ENCODE measurements around the gene SLC25A34.

SLC25A34 gene

GRCh38 chr1:15730423-15730822 is 5.6 kb upstream of the SLC25A34 start:
- Histone ChIP-seq H3K27me3 (ENCODE audit: control insufficient read depth, insufficient read depth, low read length) (no peaks in the 10 kb centered on the region), H3K27ac (ENCODE audit: low read depth, low read length) (no peak overlapping the region), H3K4me3 (ENCODE audit: low read length) (no peak overlapping the region), H3K36me3 (ENCODE audit: control insufficient read depth, insufficient read depth, low read length) (peaks cover 54% of the 10 kb centered on the region), H3K9ac (ENCODE audit: low read length) (no peak overlapping the region), H3K4me1 (ENCODE audit: control insufficient read depth, insufficient read depth, low read length) (no peaks in the 10 kb centered on the region)

- Histone ChIP-seq H3K27ac (ENCODE audit: low read depth, low read length) (no peak overlapping the region), H3K4me3 (ENCODE audit: low read length) (no peak overlapping the region), H3K9ac (ENCODE audit: low read length) (no peak overlapping the region), H3K27me3 (ENCODE audit: control insufficient read depth, insufficient read depth, low read length) (no peaks in the 10 kb centered on the region), H3K36me3 (ENCODE audit: control insufficient read depth, insufficient read depth, low read length) (peaks cover 54% of the 10 kb centered on the region), H3K4me1 (ENCODE audit: control insufficient read depth, insufficient read depth, low read length) (no peaks in the 10 kb centered on the region)
Observed at GRCh38 chr1:15730936-15731335, 5.1 kb upstream of the SLC25A34 start.

GRCh38 chr1:15731735-15732685 is 4.0 kb upstream of the SLC25A34 start:
- H3K27ac ChIP-seq (ENCODE audit: low read depth, low read length), result no peak overlapping the region
- no peaks in the 10 kb centered on the region for H3K4me1 ChIP-seq (ENCODE audit: control insufficient read depth, insufficient read depth, low read length)
- peaks cover 50% of the 10 kb centered on the region for H3K36me3 ChIP-seq (ENCODE audit: control insufficient read depth, insufficient read depth, low read length)
- H3K4me3 ChIP-seq (ENCODE audit: low read length), result no peak overlapping the region
- H3K27me3 ChIP-seq (ENCODE audit: control insufficient read depth, insufficient read depth, low read length), result no peaks in the 10 kb centered on the region
- H3K9ac ChIP-seq (ENCODE audit: low read length), result no peak overlapping the region

- Histone ChIP-seq H3K9ac (ENCODE audit: low read length) (no peak overlapping the region), H3K36me3 (ENCODE audit: control insufficient read depth, insufficient read depth, low read length) (peaks cover 44% of the 10 kb centered on the region), H3K27ac (ENCODE audit: low read depth, low read length) (no peak overlapping the region), H3K27me3 (ENCODE audit: control insufficient read depth, insufficient read depth, low read length) (no peaks in the 10 kb centered on the region), H3K4me3 (ENCODE audit: low read length) (no peak overlapping the region), H3K4me1 (ENCODE audit: control insufficient read depth, insufficient read depth, low read length) (no peaks in the 10 kb centered on the region)
Observed at GRCh38 chr1:15732686-15733081, 3.4 kb upstream of the SLC25A34 start.

GRCh38 chr1:15733218-15733725 is 2.8 kb upstream of the SLC25A34 start:
- Histone ChIP-seq H3K4me3 (ENCODE audit: low read length) (no peak overlapping the region), H3K36me3 (ENCODE audit: control insufficient read depth, insufficient read depth, low read length) (peaks cover 38% of the 10 kb centered on the region), H3K27ac (ENCODE audit: low read depth, low read length) (no peak overlapping the region), H3K4me1 (ENCODE audit: control insufficient read depth, insufficient read depth, low read length) (no peaks in the 10 kb centered on the region), H3K27me3 (ENCODE audit: control insufficient read depth, insufficient read depth, low read length) (no peaks in the 10 kb centered on the region), H3K9ac (ENCODE audit: low read length) (no peak overlapping the region)

- H3K9ac ChIP-seq (ENCODE audit: low read length), result no peak overlapping the region
- no peaks in the 10 kb centered on the region for H3K27me3 ChIP-seq (ENCODE audit: control insufficient read depth, insufficient read depth, low read length)
- no peaks in the 10 kb centered on the region for H3K4me1 ChIP-seq (ENCODE audit: control insufficient read depth, insufficient read depth, low read length)
- H3K4me3 ChIP-seq (ENCODE audit: low read length), result no peak overlapping the region
- H3K36me3 ChIP-seq (ENCODE audit: control insufficient read depth, insufficient read depth, low read length), result peaks cover 33% of the 10 kb centered on the region
- H3K27ac ChIP-seq (ENCODE audit: low read depth, low read length), result no peak overlapping the region
Observed at GRCh38 chr1:15733726-15734226, 2.3 kb upstream of the SLC25A34 start.

- no peak overlapping the region for H3K27ac ChIP-seq (ENCODE audit: low read depth, low read length)
- H3K9ac ChIP-seq (ENCODE audit: low read length), result no peak overlapping the region
- H3K4me3 ChIP-seq (ENCODE audit: low read length), result no peak overlapping the region
- no peaks in the 10 kb centered on the region for H3K27me3 ChIP-seq (ENCODE audit: control insufficient read depth, insufficient read depth, low read length)
- H3K4me1 ChIP-seq (ENCODE audit: control insufficient read depth, insufficient read depth, low read length), result no peaks in the 10 kb centered on the region
- peaks cover 33% of the 10 kb centered on the region for H3K36me3 ChIP-seq (ENCODE audit: control insufficient read depth, insufficient read depth, low read length)
Observed at GRCh38 chr1:15734296-15734695, 1.8 kb upstream of the SLC25A34 start.

GRCh38 chr1:15734901-15735300 is 1.2 kb upstream of the SLC25A34 start:
- Histone ChIP-seq H3K4me3 (ENCODE audit: low read length) (no peak overlapping the region), H3K4me1 (ENCODE audit: control insufficient read depth, insufficient read depth, low read length) (no peaks in the 10 kb centered on the region), H3K27ac (ENCODE audit: low read depth, low read length) (no peak overlapping the region), H3K9ac (ENCODE audit: low read length) (no peak overlapping the region), H3K36me3 (ENCODE audit: control insufficient read depth, insufficient read depth, low read length) (peaks cover 33% of the 10 kb centered on the region), H3K27me3 (ENCODE audit: control insufficient read depth, insufficient read depth, low read length) (no peaks in the 10 kb centered on the region)

GRCh38 chr1:15735304-15736037 is 587 bp upstream of the SLC25A34 start:
- Histone ChIP-seq H3K27me3 (ENCODE audit: control insufficient read depth, insufficient read depth, low read length) (no peaks in the 10 kb centered on the region), H3K36me3 (ENCODE audit: control insufficient read depth, insufficient read depth, low read length) (peaks cover 30% of the 10 kb centered on the region), H3K27ac (ENCODE audit: low read depth, low read length) (no peak overlapping the region), H3K4me3 (ENCODE audit: low read length) (no peak overlapping the region), H3K4me1 (ENCODE audit: control insufficient read depth, insufficient read depth, low read length) (no peaks in the 10 kb centered on the region), H3K9ac (ENCODE audit: low read length) (no peak overlapping the region)

- Histone ChIP-seq H3K9ac (ENCODE audit: low read length) (no peak overlapping the region), H3K27me3 (ENCODE audit: control insufficient read depth, insufficient read depth, low read length) (no peaks in the 10 kb centered on the region), H3K36me3 (ENCODE audit: control insufficient read depth, insufficient read depth, low read length) (peaks cover 17% of the 10 kb centered on the region), H3K4me3 (ENCODE audit: low read length) (peak overlapping the region; percentile 25), H3K4me1 (ENCODE audit: control insufficient read depth, insufficient read depth, low read length) (no peaks in the 10 kb centered on the region), H3K27ac (ENCODE audit: low read depth, low read length) (no peak overlapping the region)
Observed at GRCh38 chr1:15736892-15737261, 819 bp downstream of the SLC25A34 start.

- H3K27ac ChIP-seq (ENCODE audit: low read depth, low read length), result no peak overlapping the region
- no peak overlapping the region for H3K9ac ChIP-seq (ENCODE audit: low read length)
Observed at GRCh38 chr1:15737324-15738319, 1.6 kb downstream of the SLC25A34 start.

More at GRCh38 chr1:15737324-15738319, 1.6 kb downstream of the SLC25A34 start:
- Histone ChIP-seq H3K4me1 (ENCODE audit: control insufficient read depth, insufficient read depth, low read length) (no peaks in the 10 kb centered on the region), H3K27me3 (ENCODE audit: control insufficient read depth, insufficient read depth, low read length) (no peaks in the 10 kb centered on the region), H3K36me3 (ENCODE audit: control insufficient read depth, insufficient read depth, low read length) (peaks cover 10% of the 10 kb centered on the region), H3K4me3 (ENCODE audit: low read length) (no peak overlapping the region)
